GM18505 (cell line): ENCODE data around the gene CCDC88C.
"Not testable (repeated sequence)": the region's sequence is repeated elsewhere in the genome, so short reads cannot be mapped to it uniquely, and the experiment has no call there.

Experiments used
- ATAC-seq: cut with Tn5 transposase; IDR thresholded peaks from one replicate; pipeline ENCODE4 v1.9.1; 2021; ENCODE audit not compliant: unreplicated experiment
- POLR2A ChIP-seq: IDR thresholded peaks from 4 replicates; pipeline ENCODE4 v1.6.1; 2011; ENCODE audit warnings: borderline replicate concordance; ENCODE audit not compliant: insufficient read depth, insufficient read length; ENCODE audit errors: extremely low read depth

CCDC88C gene

GRCh38 chr14:91235841-91236240 is 181.8 kb downstream of the CCDC88C start:
- ATAC-seq, result no peak
- no peak for TF ChIP-seq POLR2A

GRCh38 chr14:91234791-91235114 is 182.9 kb downstream of the CCDC88C start:
- ATAC-seq, result no peak
- TF ChIP-seq POLR2A, result no peak

GRCh38 chr14:91233936-91234790 is 183.5 kb downstream of the CCDC88C start:
- no peak for ATAC-seq

DNA sequence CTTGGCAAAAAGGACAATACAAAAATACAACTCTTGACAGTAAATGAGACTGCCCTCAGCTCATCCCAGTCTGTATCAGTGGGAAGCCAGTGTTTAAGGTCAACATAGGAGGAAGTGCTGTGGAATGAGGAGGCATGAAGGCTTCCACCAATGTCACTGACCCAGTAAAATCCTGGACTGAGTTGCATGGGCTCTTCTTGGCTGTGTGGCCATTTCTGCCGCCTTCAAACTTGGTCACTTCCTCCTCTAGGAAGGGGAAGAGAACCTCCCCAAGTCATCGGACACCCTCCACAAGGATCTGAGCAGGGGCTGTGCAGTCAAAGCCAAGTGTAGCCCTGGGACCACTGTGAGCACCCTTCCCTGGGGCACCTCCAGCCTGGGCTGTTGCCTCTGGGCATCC is 185.0 kb downstream of the CCDC88C start:
- TF ChIP-seq POLR2A, result no peak
- no peak for ATAC-seq

More at GRCh38 chr14:91233936-91234790, 183.5 kb downstream of the CCDC88C start:
- TF ChIP-seq POLR2A, result no peak

GRCh38 chr14:91232052-91232451 is 185.6 kb downstream of the CCDC88C start:
- TF ChIP-seq POLR2A, result no peak
- ATAC-seq, result no peak

GRCh38 chr14:91231446-91231845 is 186.2 kb downstream of the CCDC88C start:
- ATAC-seq, result no peak
- no peak for TF ChIP-seq POLR2A

DNA sequence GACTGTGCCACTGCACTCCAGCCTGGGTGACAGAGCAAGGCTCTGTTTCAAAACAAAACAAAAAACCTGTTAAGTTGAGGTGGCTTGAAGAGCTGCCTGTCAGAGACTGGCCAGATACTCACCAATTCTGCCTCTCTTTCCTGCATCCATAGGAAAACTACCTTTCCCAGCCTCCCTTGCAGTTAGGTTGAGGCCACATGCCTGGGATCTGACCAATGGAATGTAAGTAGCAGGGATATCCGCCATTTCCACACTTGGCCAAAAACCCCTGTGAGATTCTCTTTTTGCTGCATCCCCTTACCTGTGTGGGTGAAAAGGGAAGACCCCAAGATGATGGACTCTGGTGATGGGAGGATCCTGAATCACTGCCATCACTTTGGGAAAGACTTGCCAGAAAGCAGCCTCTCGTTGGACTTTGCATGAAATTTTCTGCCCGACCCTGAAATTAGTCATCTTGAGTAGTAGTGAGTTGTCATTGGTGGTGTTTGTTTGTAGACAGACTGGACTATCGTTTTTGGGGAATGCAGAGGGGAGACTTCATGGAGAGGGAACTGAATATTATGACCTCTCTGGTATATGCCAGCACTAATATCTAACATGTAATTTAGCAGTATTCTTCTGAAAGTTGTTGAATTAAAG is 187.1 kb downstream of the CCDC88C start:
- TF ChIP-seq POLR2A, result no peak
- ATAC-seq, result no peak

GRCh38 chr14:91229743-91230200 is 187.8 kb downstream of the CCDC88C start:
- peak; percentile 44 for TF ChIP-seq POLR2A
- ATAC-seq, result peak; percentile 66

DNA sequence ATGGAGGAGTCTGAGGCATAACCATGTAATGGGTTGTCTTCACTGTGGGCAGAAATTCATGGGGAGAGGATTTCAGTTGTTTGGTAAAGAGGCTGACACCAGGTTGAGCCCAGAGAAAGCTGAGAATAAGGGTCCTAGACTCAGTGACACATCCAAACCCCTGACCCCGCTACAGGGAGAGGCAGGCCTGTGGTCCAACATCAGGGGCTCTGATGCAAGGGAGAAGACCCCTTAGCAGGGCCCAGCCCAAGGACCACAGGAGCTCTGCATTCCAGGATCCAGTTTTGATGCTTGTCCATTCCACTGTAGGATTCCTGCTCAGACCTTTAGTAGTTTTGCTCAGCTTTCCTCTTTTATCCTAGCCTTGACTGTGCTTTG is 188.6 kb downstream of the CCDC88C start:
- no peak for ATAC-seq

DNA sequence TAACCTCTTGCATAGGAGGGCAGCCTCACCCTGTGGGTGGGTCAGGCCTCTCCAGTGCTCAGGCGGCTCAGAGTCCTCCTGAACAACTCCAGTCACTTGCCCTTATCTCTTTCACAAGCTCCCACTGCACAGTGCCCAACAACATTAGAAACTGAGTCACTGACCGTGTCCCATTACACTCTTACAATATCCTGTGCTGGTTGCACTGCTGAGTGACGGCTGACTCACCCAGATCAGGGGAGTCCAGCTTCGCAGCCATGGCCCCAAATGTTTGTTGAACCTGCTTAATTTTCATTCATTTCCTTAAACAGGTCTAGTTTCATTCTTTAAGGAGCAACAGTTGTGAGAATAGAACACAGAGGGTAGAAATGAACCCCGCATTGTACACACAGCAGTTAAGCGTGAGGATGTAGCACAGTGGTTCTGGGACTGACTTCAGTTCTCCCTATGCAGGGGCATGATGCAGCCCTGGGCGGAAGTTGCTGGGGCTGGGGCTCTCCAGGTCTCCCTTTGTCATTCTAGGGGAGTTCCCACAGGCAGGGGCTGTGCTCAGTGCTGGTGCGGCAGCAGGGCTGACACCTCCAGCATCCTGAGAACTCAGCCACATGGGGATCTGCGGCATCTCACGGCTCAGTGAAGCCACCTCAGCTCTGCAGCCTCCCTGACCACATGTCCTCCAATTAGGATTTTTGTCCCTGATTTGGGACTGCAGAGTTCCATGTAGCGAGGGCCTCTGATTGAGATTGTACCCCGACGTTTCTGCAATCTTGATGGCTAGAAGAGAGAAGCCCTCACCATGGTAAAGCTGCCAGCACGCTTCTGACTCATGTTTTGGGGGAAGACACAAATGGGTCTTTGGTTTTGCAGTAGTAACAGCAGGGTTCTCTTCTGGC is 189.3 kb downstream of the CCDC88C start:
- peak; percentile 84 for ATAC-seq
- TF ChIP-seq POLR2A, result peak; percentile 53

More for the DNA sequence above, 188.6 kb downstream of the CCDC88C start:
- no peak for TF ChIP-seq POLR2A

DNA sequence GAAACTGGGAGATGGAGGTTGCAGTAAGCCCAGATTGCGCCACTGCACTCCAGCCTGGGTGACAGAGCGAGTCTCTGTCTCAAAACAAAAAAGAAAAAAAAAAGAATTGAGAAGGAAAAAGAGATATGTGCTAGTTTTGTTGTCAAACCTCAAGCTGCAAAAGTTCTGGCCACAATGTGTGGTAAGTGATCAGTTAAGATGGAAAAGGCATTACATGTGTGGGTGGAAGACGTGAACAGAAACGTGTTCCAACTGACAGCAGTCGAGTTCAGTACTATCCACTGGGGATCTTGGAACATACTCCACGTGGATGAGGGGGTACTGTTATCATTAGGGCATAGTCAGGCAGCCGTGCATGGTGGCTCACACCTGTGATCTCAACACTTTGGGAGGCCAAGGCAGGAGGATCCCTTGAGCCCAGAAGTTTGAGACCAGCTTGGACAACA is 190.4 kb downstream of the CCDC88C start:
- TF ChIP-seq POLR2A, result no peak
- ATAC-seq, result no peak

GRCh38 chr14:91226360-91226759 is 191.3 kb downstream of the CCDC88C start:
- not testable (repeated sequence) for ATAC-seq

- ATAC-seq, result no peak
- no peak for TF ChIP-seq POLR2A
Observed at GRCh38 chr14:91225025-91225424, 192.6 kb downstream of the CCDC88C start.
